Diencephalon (tissue), 1 donor: ENCODE measurements around the gene GLDC. TPM values are rescaled to one million over a fixed set of nuclear protein-coding genes. Genes with fewer than 3 reads are reported as not detected.

Experiments
- small RNA-seq: library from RNA; depleted of rRNA; stranded (forward); fragments of <200 nt; gene quantifications from one replicate; pipeline ENCODE3, GENCODE V24; 2014
- total RNA-seq: library from RNA; depleted of rRNA; stranded (reverse); fragments of >200 nt; gene quantifications from one replicate; pipeline ENCODE4 v1.2.3, GENCODE V29; 2014

Gene GLDC
- total RNA-seq, result 26.3 TPM

DNA sequence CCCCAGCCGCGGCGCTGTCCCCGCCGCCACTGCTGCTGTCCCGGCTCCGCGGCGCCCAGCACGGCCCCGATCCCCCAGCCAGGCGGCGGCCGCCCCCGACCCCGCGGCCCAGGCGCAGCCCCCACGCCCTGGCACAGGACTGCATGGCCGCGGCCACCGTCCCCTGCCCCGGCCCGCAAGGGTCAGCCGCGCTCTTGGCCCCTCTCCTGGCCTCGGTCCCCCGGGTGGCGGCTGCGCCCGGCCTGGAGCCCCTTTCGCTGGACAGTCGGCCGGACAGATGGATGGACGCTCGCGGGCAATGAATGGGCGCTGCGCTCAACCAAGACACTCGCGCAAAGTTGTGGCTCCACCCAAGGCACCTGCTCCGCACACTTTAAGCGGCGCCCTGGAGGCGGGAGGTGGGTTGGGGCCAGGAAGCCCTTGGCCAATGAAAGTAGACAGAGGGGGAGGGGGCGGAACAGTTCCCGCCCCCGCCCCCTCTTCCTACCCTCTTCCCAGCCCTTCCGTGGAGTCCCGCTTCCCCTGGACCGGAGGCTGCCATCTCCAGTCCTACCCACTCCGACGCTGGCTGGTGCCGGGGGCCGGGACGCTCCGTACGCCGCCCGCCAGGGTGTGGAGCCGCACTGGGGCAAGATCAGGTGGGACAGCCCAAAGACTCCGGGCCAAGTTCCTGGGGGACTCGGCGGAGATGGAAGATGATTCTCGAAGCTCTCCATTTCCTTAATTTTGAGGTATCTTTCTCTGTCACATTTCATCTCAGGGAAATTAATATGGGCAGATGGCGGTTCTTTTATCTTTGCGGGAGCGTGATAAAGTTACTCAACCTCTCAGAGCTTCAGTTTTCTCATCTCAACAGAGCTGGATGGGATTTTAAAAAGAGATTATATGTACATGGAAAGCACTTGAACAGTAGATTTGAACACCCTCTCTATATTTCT is at the start of gene GLDC:
TSS of gene GLDC (minus strand) at position 375 of the 938 bp plus-strand sequence. CDS start at position 145, 230 bp downstream.

Small RNAs within 50 kb of the gene (small RNA-seq; reads per million reads assigned to genes)
- not detected for gene RN7SL123P
- not detected for gene RN7SL25P

Other genes with a start within 250 kb of the GLDC start
- 61.1 TPM for gene UHRF2, start 232.5 kb downstream of the GLDC start, total RNA-seq
- gene KDM4C, start 112.2 kb upstream of the GLDC start, total RNA-seq, result 44.3 TPM